Neuronal stem cell (in vitro differentiated cells): ENCODE results near the gene CHRNA1.
A peak's percentile ranks its signal among the peaks of the same experiment; 100 is the strongest.

Experiments used
- DNase-seq: peaks from one replicate; pipeline ENCODE4 v3.0.0-alpha.2; 2013; ENCODE audit warnings: low spot score
- H2AFZ ChIP-seq: one replicate; pipeline ENCODE4 v1.6.1; 2013; ENCODE audit warnings: mild to moderate bottlenecking, low read length, inconsistent platforms
- H2AK5ac ChIP-seq: 2 replicates; pipeline ENCODE4 v1.6.1; 2013; ENCODE audit warnings: low read depth, mild to moderate bottlenecking, inconsistent platforms, low read length, moderate library complexity, mixed read lengths
- H2BK120ac ChIP-seq: 2 replicates; pipeline ENCODE4 v1.6.1; 2013; ENCODE audit warnings: low read depth, mild to moderate bottlenecking, inconsistent platforms, low read length, moderate library complexity, mixed read lengths
- H2BK12ac ChIP-seq: one replicate; pipeline ENCODE4 v1.6.1; 2013; ENCODE audit warnings: low read length, inconsistent platforms
- H2BK15ac ChIP-seq: 2 replicates; pipeline ENCODE4 v1.6.1; 2013; ENCODE audit warnings: mild to moderate bottlenecking, low read length, inconsistent platforms, mixed read lengths
- H2BK5ac ChIP-seq: one replicate; pipeline ENCODE4 v1.6.1; 2013; ENCODE audit warnings: inconsistent platforms, mild to moderate bottlenecking, low read length, moderate library complexity
- H3K14ac ChIP-seq: one replicate; pipeline ENCODE4 v1.6.1; 2013; ENCODE audit warnings: low read length, inconsistent platforms
- H3K18ac ChIP-seq: 2 replicates; pipeline ENCODE4 v1.6.1; 2013; ENCODE audit warnings: low read length, inconsistent platforms
- H3K23ac ChIP-seq: 2 replicates; pipeline ENCODE4 v1.6.1; 2013; ENCODE audit warnings: low read depth, mild to moderate bottlenecking, mixed read lengths, low read length, inconsistent platforms; ENCODE audit not compliant: poor library complexity
- H3K27ac ChIP-seq: replicated peaks from 3 replicates; pipeline ENCODE4 v1.5.1; 2013; ENCODE audit warnings: low read length, inconsistent platforms
- H3K27me3 ChIP-seq, 3 experiments: 2 replicates each; pipeline ENCODE4 v1.6.1; 2013; ENCODE audit warnings: low read length in 3 of 3, mild to moderate bottlenecking in 2 of 3, inconsistent platforms in 1 of 3, low read depth in 1 of 3, mixed read lengths in 1 of 3, moderate library complexity in 1 of 3; ENCODE audit not compliant: control insufficient read depth in 3 of 3, insufficient read depth in 3 of 3
- H3K36me3 ChIP-seq, 2 donors: replicated peaks in 1 of 2; 2 replicates each; pipeline ENCODE4 v1.6.1; 2013; ENCODE audit warnings: low read length in 2 of 2; ENCODE audit not compliant: control insufficient read depth in 2 of 2, insufficient read depth in 2 of 2
- H3K4ac ChIP-seq: 2 replicates; pipeline ENCODE4 v1.6.1; 2013; ENCODE audit warnings: inconsistent platforms, mild to moderate bottlenecking, low read length, moderate library complexity
- H3K4me1 ChIP-seq, 2 donors: 1 replicate in 1 of 2; 2 replicates in 1 of 2; pipeline ENCODE4 v1.6.1; 2013; ENCODE audit warnings: low read length in 2 of 2, low read depth in 1 of 2; ENCODE audit not compliant: control insufficient read depth in 2 of 2, insufficient read depth in 1 of 2
- H3K4me2 ChIP-seq: one replicate; pipeline ENCODE4 v1.6.1; 2013; ENCODE audit warnings: mild to moderate bottlenecking, low read length, inconsistent platforms; ENCODE audit not compliant: insufficient read depth, poor library complexity, severe bottlenecking
- H3K4me3 ChIP-seq, 2 donors: 2 replicates each; pipeline ENCODE4 v1.5.1; 2013; ENCODE audit warnings: low read length in 2 of 2, mild to moderate bottlenecking in 2 of 2, inconsistent platforms in 1 of 2, moderate library complexity in 1 of 2
- H3K79me1 ChIP-seq: one replicate; pipeline ENCODE4 v1.6.1; 2013; ENCODE audit warnings: low read depth, mild to moderate bottlenecking, inconsistent platforms, low read length, moderate library complexity
- H3K9ac ChIP-seq: one replicate; pipeline ENCODE4 v1.6.1; 2013; ENCODE audit warnings: mild to moderate bottlenecking, low read depth, low read length, inconsistent platforms; ENCODE audit not compliant: poor library complexity
- H3K9me3 ChIP-seq, 2 donors: replicated peaks in 1 of 2; 2 replicates each; pipeline versions ENCODE3 to v1.6.1; 2013; ENCODE audit warnings: low read length in 2 of 2, mild to moderate bottlenecking in 2 of 2, inconsistent platforms in 1 of 2, low read depth in 1 of 2, mixed read lengths in 1 of 2, moderate library complexity in 1 of 2; ENCODE audit not compliant: control insufficient read depth in 2 of 2, insufficient read depth in 1 of 2
- H4K8ac ChIP-seq: one replicate; pipeline ENCODE4 v1.6.1; 2013; ENCODE audit warnings: low read depth, mild to moderate bottlenecking, inconsistent platforms, low read length, moderate library complexity
- H4K91ac ChIP-seq: one replicate; pipeline ENCODE4 v1.6.1; 2013; ENCODE audit warnings: low read length, low read depth, mild to moderate bottlenecking, inconsistent platforms; ENCODE audit not compliant: poor library complexity
- WGBS, 2 donors: extraction: QIAGEN DNeasy Blood & Tissue Kit; methylation state at CpG; one replicate each; pipeline ENCODE4 v1.1.7; 2013; ENCODE audit warnings: missing lambda C conversion rate in 2 of 2, mixed read lengths in 1 of 2; ENCODE audit not compliant: insufficient read length in 2 of 2, insufficient replicate concordance in 1 of 2; ENCODE audit errors: extremely low coverage in 2 of 2; 5-methylcytosine and 5-hydroxymethylcytosine counted together

Gene CHRNA1

DNA sequence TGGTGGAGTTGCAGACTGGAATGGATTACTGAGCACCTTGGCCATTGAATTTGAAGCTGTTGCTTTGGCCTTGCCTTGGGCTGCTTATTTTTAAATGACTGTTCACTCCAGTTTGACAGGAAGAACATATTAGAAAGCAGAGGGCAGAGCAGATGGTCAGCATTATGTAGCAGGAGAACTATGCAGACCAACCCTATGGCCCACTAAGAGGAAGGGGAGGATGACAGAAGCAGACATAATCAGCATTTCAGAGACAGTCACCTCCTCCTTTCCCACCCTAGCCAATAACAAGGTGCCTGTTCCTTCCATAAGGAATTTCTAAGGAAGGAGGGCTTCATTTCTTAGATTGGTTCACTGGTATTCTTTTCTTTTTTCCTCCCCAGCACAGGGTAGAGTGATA, 2.4 kb downstream of the CHRNA1 start:
- Histone ChIP-seq H2BK5ac (no peak overlapping the region), H3K4ac (no peak overlapping the region), H3K4me2 (no peak overlapping the region), H2BK12ac (no peak overlapping the region), H3K4me1 (peaks cover 3 to 14% of the 10 kb centered on the region in 2 donors), H3K36me3 (no peaks in the 10 kb centered on the region), H4K91ac (no peak overlapping the region), H3K18ac (no peak overlapping the region), H4K8ac (no peak overlapping the region), H2AFZ (peak overlapping the region; percentile 47), H3K9ac (no peak overlapping the region), H3K14ac (no peak overlapping the region), H3K4me3 (no peak overlapping the region), H3K23ac (no peak overlapping the region), H2BK15ac (no peak overlapping the region), H3K9me3 (peaks cover 0 to 1% of the 10 kb centered on the region in 2 donors), H2BK120ac (no peak overlapping the region), H3K27me3 (no peaks in the 10 kb centered on the region), H3K79me1 (no peaks in the 10 kb centered on the region), H2AK5ac (no peak overlapping the region), H3K27ac (no peak overlapping the region)
- DNase-seq = no peak

DNA sequence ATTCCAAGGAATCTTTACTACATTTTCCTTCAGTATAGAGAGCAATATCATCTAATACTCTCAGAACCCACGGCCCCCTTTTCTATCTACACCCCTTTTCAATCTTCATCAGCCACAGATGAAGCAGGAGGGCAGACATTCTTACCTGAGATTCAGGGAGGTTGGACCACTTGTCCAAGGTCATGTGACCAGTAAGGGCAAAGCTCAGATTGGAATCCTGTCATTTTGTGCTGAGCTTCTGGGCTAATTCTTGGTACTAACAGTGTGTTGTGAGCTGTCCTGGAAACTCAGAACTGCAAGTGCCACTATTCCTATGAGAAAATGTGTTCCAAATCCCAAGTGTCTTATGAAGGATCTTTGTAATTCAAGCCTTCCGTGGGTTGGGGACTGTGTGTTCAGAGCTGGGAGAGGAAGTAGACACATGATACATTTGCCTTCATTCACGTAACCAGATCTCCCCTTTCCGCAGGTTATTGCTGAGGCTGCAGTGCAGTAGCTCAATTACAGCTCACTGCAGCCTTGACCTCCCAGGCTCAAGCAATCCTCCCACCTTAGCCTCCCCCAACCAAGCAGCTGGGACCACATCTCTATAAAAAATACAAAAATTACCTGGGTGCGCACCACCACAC, 3.3 kb downstream of the CHRNA1 start:
- H3K9ac ChIP-seq = no peak overlapping the region
- H3K27ac ChIP-seq = no peak overlapping the region
- peaks cover 0 to 1% of the 10 kb centered on the region in 2 donors for H3K9me3 ChIP-seq
- H3K14ac ChIP-seq = no peak overlapping the region
- no CpG with 5 or more reads among the region's 5 CpGs for WGBS, 2 donors
- H3K4me1 ChIP-seq = peaks cover 3 to 14% of the 10 kb centered on the region in 2 donors
- no peak overlapping the region for H4K8ac ChIP-seq
- H2BK12ac ChIP-seq = no peak overlapping the region
- no peak overlapping the region for H3K4me3 ChIP-seq
- H3K27me3 ChIP-seq = no peaks in the 10 kb centered on the region
- no peak for DNase-seq
- no peaks in the 10 kb centered on the region for H3K79me1 ChIP-seq
- no peak overlapping the region for H2AFZ ChIP-seq
- H3K4me2 ChIP-seq = no peak overlapping the region
- H3K4ac ChIP-seq = no peak overlapping the region
- H4K91ac ChIP-seq = no peak overlapping the region
- no peaks in the 10 kb centered on the region for H3K36me3 ChIP-seq
- H2BK15ac ChIP-seq = no peak overlapping the region
- no peak overlapping the region for H2BK5ac ChIP-seq
- no peak overlapping the region for H3K23ac ChIP-seq
- no peak overlapping the region for H3K18ac ChIP-seq
- H2AK5ac ChIP-seq = no peak overlapping the region
- no peak overlapping the region for H2BK120ac ChIP-seq

DNA sequence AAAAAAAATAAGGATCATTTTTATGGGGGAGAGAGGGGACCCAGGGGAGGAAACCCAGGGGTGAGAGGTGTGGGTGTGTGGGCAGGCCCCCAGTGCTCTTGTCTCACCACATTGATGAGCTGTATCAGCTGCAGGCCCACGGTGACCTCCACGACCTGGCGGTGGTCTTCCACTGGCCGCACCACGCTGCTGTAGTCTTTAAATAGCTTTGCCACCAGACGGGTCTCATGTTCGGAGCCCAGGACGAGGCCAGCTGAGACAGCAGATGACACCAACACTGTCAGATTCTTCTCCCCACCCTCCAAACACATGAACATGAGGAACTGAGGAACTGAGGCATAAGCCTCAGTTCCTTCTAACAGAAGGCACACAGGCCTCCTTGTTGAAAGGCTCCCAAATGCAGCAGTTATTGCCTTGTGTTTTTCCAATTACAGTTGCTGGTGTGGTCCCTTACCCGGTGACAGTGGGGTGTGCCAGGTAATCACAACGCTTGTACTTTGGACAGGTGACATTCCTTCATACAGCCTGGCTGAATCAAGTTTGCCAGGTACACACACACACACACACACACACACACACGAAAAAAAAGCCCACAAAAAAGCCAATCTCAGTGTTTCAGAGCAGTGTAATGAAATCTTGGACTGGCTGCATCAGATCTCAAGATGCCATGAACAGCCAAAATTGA, 4.7 kb downstream of the CHRNA1 start:
- DNase-seq = no peak
- no peaks in the 10 kb centered on the region for H3K79me1 ChIP-seq
- H3K4me1 ChIP-seq = peaks cover 3 to 14% of the 10 kb centered on the region in 2 donors
- H3K27me3 ChIP-seq = no peaks in the 10 kb centered on the region
- H4K8ac ChIP-seq = no peak overlapping the region
- H2AFZ ChIP-seq = no peak overlapping the region
- H3K4me3 ChIP-seq = no peak overlapping the region
- no peak overlapping the region for H2AK5ac ChIP-seq
- no peak overlapping the region for H2BK12ac ChIP-seq
- no peak overlapping the region for H4K91ac ChIP-seq
- H3K9ac ChIP-seq = no peak overlapping the region
- H2BK5ac ChIP-seq = no peak overlapping the region
- peaks cover 0 to 1% of the 10 kb centered on the region in 2 donors for H3K9me3 ChIP-seq
- H3K27ac ChIP-seq = no peak overlapping the region
- H3K14ac ChIP-seq = no peak overlapping the region
- H3K36me3 ChIP-seq = no peaks in the 10 kb centered on the region
- H3K23ac ChIP-seq = no peak overlapping the region
- WGBS, 2 donors = no CpG with 5 or more reads among the region's 11 CpGs
- H3K18ac ChIP-seq = peak overlapping the region; percentile 21
- no peak overlapping the region for H2BK120ac ChIP-seq
- H2BK15ac ChIP-seq = no peak overlapping the region
- H3K4ac ChIP-seq = no peak overlapping the region
- no peak overlapping the region for H3K4me2 ChIP-seq

DNA sequence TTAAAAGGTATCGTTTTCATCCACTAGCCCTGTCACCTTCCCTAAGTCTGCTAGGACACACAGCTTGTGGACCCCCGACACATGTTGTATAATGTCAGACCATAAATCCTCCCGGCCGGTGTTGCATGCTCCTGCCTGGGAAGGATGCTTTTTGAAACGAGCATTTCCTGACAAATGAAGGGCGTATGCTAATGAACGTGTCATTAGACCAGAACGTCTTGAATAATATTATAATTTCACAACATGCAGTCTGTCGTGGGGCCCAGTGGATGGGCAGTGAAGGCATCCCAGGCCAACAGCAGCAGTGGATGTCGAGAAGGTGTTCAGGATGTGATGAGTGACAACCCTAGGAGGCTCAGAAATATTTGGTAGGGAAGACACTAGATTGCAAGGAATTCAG, 7.5 kb downstream of the CHRNA1 start:
- Histone ChIP-seq H3K4ac (no peak overlapping the region), H2BK15ac (no peak overlapping the region), H4K8ac (no peak overlapping the region), H2BK5ac (no peak overlapping the region), H2AFZ (no peak overlapping the region), H3K36me3 (no peaks in the 10 kb centered on the region), H2AK5ac (no peak overlapping the region), H2BK12ac (no peak overlapping the region), H3K4me1 (peaks cover 0 to under 1% of the 10 kb centered on the region in 2 donors), H3K27ac (no peak overlapping the region), H4K91ac (no peak overlapping the region), H3K9ac (no peak overlapping the region), H3K14ac (no peak overlapping the region), H2BK120ac (no peak overlapping the region), H3K4me3 (no peak overlapping the region), H3K18ac (no peak overlapping the region), H3K79me1 (no peaks in the 10 kb centered on the region), H3K4me2 (no peak overlapping the region), H3K23ac (no peak overlapping the region), H3K9me3 (peaks cover 0 to 1% of the 10 kb centered on the region in 2 donors), H3K27me3 (no peaks in the 10 kb centered on the region)
- no CpG with 5 or more reads among the region's 10 CpGs for WGBS, 2 donors
- DNase-seq = no peak
